Measurements from ENCODE around the gene MRPL17. TPM values are rescaled to one million over a fixed set of nuclear protein-coding genes. Genes with fewer than 3 reads are reported as not detected.
"Not testable (repeated sequence)": the region's sequence is repeated elsewhere in the genome, so short reads cannot be mapped to it uniquely, and the experiment has no call there.

The MRPL17 gene
- total RNA-seq, 1 experiment from 2014 or later = 78.1 TPM

DNA sequence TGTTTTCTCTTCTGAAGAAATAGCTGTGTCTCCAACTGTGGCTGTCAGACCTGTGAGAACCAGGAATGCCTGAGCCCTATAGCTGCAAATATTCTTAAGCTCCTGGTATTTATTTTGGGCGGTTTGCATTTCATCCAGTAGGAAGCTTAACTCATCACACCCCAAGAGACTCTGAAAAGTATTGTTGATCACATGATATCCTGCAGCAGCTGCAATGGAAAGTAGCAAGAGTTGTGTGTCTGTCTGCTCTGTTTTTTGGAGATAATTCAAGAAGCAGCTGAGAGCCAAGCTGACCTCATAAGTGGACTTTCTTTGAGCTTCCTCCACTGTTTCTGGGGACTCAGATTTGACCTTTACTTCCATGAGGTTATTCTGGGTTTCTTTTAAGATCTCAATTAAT lies 36.4 kb upstream of the MRPL17 start:
- no peak overlapping the region for H2AFZ ChIP-seq (ENCODE audit: low read length)
- ATAC-seq (no peak), DNase-seq (no peak)
- intact Hi-C loops (cut with micrococcal nuclease) = no loop called here
- no peaks in the 10 kb centered on the region for H3K79me2 ChIP-seq (ENCODE audit: low read length)
- H3K9me2 ChIP-seq (replicated peaks; ENCODE audit: low read length) = no peaks in the 10 kb centered on the region
- ChIA-PET POLR2A (ENCODE audit: unreplicated experiment) (no interaction called here), CTCF (interaction anchor here (0.7 kb wide), 1 partner anchor 38 kb away, joined by 3 read pairs; no protein-coding TSS in a partner anchor)
- TF ChIP-seq EZH2phosphoT487 (IDR thresholded peaks at IDR 0.05; ENCODE audit: borderline replicate concordance, low read length) = no peak
- TF ChIP-seq, protein P1, sequence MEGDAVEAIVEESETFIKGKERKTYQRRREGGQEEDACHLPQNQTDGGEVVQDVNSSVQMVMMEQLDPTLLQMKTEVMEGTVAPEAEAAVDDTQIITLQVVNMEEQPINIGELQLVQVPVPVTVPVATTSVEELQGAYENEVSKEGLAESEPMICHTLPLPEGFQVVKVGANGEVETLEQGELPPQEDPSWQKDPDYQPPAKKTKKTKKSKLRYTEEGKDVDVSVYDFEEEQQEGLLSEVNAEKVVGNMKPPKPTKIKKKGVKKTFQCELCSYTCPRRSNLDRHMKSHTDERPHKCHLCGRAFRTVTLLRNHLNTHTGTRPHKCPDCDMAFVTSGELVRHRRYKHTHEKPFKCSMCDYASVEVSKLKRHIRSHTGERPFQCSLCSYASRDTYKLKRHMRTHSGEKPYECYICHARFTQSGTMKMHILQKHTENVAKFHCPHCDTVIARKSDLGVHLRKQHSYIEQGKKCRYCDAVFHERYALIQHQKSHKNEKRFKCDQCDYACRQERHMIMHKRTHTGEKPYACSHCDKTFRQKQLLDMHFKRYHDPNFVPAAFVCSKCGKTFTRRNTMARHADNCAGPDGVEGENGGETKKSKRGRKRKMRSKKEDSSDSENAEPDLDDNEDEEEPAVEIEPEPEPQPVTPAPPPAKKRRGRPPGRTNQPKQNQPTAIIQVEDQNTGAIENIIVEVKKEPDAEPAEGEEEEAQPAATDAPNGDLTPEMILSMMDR (conservative IDR thresholded peaks at IDR 0.05; ENCODE audit: low read depth, low read length) = no peak
- TF ChIP-seq EZH2 (IDR thresholded peaks at IDR 0.05; ENCODE audit: low read length, unreplicated experiment) = no peak
- no peak overlapping the region for H3K9ac ChIP-seq (ENCODE audit: low read length)
- no peak overlapping the region for H3K4me2 ChIP-seq (ENCODE audit: low read length)
- H3K27me3 ChIP-seq (ENCODE audit: low read length) = peaks cover 48% of the 10 kb centered on the region
- no peak overlapping the region for H3K4me3 ChIP-seq (ENCODE audit: low read length)
- H3F3A ChIP-seq (ENCODE audit: low read length, unreplicated experiment) = no peaks in the 10 kb centered on the region
- no peak overlapping the region for H3K27ac ChIP-seq (ENCODE audit: low read length)
- H4K20me1 ChIP-seq (ENCODE audit: low read length) = no peaks in the 10 kb centered on the region
- H3K4me1 ChIP-seq (ENCODE audit: insufficient read depth, low read length) = no peaks in the 10 kb centered on the region
- H3K36me3 ChIP-seq (ENCODE audit: low read depth, low read length) = no peaks in the 10 kb centered on the region
- no peaks in the 10 kb centered on the region for H3K9me3 ChIP-seq (ENCODE audit: low read length)
- BruUV-seq (replicated peaks) = no TSS peak

DNA sequence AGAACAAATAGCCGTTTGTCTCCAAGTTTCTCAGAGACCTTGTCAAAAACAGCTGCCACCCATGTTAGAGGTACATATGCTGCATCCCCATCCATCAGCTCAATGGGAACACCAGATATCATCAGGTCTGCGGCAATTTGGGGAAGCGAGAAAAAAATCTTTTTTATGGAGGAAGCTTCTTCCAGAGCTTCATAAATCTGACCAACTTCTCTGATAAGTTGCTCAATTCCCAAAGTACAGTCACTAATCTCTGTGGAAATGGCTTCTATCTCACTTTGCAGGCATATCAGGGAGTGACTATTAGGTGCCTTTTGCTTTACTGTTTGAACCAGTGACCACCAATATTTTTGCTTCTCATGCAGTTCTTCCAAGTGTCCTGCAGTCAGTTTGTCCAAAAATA lies 34.3 kb upstream of the MRPL17 start:
- Histone ChIP-seq H2AFZ (ENCODE audit: low read length) (no peak overlapping the region), H3K4me3 (ENCODE audit: low read length) (no peak overlapping the region), H3K27ac (ENCODE audit: low read length) (no peak overlapping the region), H3K9me2 (replicated peaks; ENCODE audit: low read length) (no peaks in the 10 kb centered on the region), H3F3A (ENCODE audit: low read length, unreplicated experiment) (no peaks in the 10 kb centered on the region), H3K9ac (ENCODE audit: low read length) (no peak overlapping the region), H3K4me1 (ENCODE audit: insufficient read depth, low read length) (no peaks in the 10 kb centered on the region), H3K9me3 (ENCODE audit: low read length) (no peaks in the 10 kb centered on the region), H3K36me3 (ENCODE audit: low read depth, low read length) (no peaks in the 10 kb centered on the region), H4K20me1 (ENCODE audit: low read length) (no peaks in the 10 kb centered on the region), H3K4me2 (ENCODE audit: low read length) (no peak overlapping the region), H3K79me2 (ENCODE audit: low read length) (no peaks in the 10 kb centered on the region), H3K27me3 (ENCODE audit: low read length) (peaks cover 49% of the 10 kb centered on the region)
- ChIA-PET CTCF (no interaction called here), POLR2A (ENCODE audit: unreplicated experiment) (no interaction called here)
- DNase-seq = no peak
- no peak for ATAC-seq
- intact Hi-C loops (cut with micrococcal nuclease) = no loop called here
- BruUV-seq (replicated peaks) = no TSS peak
- TF ChIP-seq EZH2 (IDR thresholded peaks at IDR 0.05; ENCODE audit: low read length, unreplicated experiment) (no peak), EZH2phosphoT487 (IDR thresholded peaks at IDR 0.05; ENCODE audit: borderline replicate concordance, low read length) (no peak)
- TF ChIP-seq, protein P1 (conservative IDR thresholded peaks at IDR 0.05; ENCODE audit: low read depth, low read length) = no peak

DNA sequence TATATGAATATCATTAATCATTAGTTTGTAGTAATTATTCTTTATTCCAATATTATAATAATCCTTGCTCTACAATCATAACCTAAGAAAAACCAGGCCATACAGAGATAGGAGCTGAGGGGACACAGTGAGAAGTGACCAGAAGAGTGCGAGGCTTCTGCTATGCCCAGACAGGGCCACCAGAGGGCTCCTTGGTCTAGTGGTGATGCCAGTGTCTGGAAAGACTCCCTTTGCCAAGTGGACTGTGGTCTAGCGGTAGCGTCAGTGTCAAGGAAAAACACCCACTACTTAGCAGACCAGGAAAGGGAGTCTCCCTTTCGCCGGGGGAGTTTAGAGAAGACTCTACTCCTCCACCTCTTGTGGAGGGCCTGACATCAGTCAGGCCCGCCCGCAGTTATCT lies 28.4 kb upstream of the MRPL17 start:
- H3K9me3 ChIP-seq (ENCODE audit: low read length); H3K79me2 ChIP-seq (ENCODE audit: low read length); intact Hi-C loops (cut with micrococcal nuclease); ATAC-seq; H3K4me2 ChIP-seq (ENCODE audit: low read length); H3K9ac ChIP-seq (ENCODE audit: low read length); H2AFZ ChIP-seq (ENCODE audit: low read length); H3K4me1 ChIP-seq (ENCODE audit: insufficient read depth, low read length); BruUV-seq (replicated peaks); H3K4me3 ChIP-seq (ENCODE audit: low read length); H3K36me3 ChIP-seq (ENCODE audit: low read depth, low read length); CTCF ChIA-PET; H3K9me2 ChIP-seq (replicated peaks; ENCODE audit: low read length); H4K20me1 ChIP-seq (ENCODE audit: low read length); POLR2A ChIA-PET (ENCODE audit: unreplicated experiment); DNase-seq; H3K27ac ChIP-seq (ENCODE audit: low read length); H3F3A ChIP-seq (ENCODE audit: low read length, unreplicated experiment): not testable (repeated sequence)
- peaks cover 16% of the 10 kb centered on the region for H3K27me3 ChIP-seq (ENCODE audit: low read length)
